Omental fat pad (tissue), 4 donors: Measurements from ENCODE around the gene ZNF598. TPM values are rescaled to one million over a fixed set of nuclear protein-coding genes. Genes with fewer than 3 reads are reported as not detected.
"Not testable (repeated sequence)": the region's sequence is repeated elsewhere in the genome, so short reads cannot be mapped to it uniquely, and the experiment has no call there.

Source experiments
- ATAC-seq: fragments of 150-250 bp; one replicate; pipeline ENCODE4 v1.9.1; 2016; ENCODE audit warnings: mild to moderate bottlenecking, moderate library complexity; ENCODE audit not compliant: low FRiP score
- DNase-seq: peaks from one replicate; pipeline ENCODE4 v3.0.0-alpha.2; 2019; ENCODE audit warnings: low spot score
- CTCF ChIP-seq, 3 donors: fragments of 450-650 bp; IDR thresholded peaks; one replicate each; pipeline ENCODE4 v1.5.1; 2016 to 2017; ENCODE audit warnings: antibody characterized with exemption in 3 of 3, mild to moderate bottlenecking in 3 of 3, moderate library complexity in 2 of 3
- total RNA-seq, 4 donors: library from RNA; depleted of rRNA; stranded (reverse); fragments of >200 nt; gene quantifications; one replicate each; pipeline ENCODE4 v1.1.0, GENCODE V29; 2016

The ZNF598 gene
- total RNA-seq, 4 donors from 2014 or later, result 19.1 to 49.0 (median 24.3) TPM

- ATAC-seq (no peak), DNase-seq (no peak)
- no peak for TF ChIP-seq CTCF (IDR thresholded peaks at IDR 0.05)
Measured at GRCh38 chr16:2019921-2020831, 10.6 kb upstream of the ZNF598 start.

- no peak for TF ChIP-seq CTCF (IDR thresholded peaks at IDR 0.05)
- ATAC-seq (no peak), DNase-seq (no peak)
Measured at GRCh38 chr16:2019518-2019920, 9.9 kb upstream of the ZNF598 start, which contains the start of gene NPW. NPW (plus strand) TSS chr16:2019785.

GRCh38 chr16:2016407-2016922 lies 6.8 kb upstream of the ZNF598 start:
- TF ChIP-seq CTCF (IDR thresholded peaks at IDR 0.05), result no peak
- DNase-seq (no peak), ATAC-seq (no peak)

GRCh38 chr16:2015947-2016208 lies 6.3 kb upstream of the ZNF598 start:
- TF ChIP-seq CTCF (IDR thresholded peaks at IDR 0.05), result no peak
- no peak for ATAC-seq
- DNase-seq, result no peak

GRCh38 chr16:2015117-2015946 lies 5.7 kb upstream of the ZNF598 start:
- no peak for TF ChIP-seq CTCF (IDR thresholded peaks at IDR 0.05)
- DNase-seq (no peak), ATAC-seq (no peak)

- TF ChIP-seq CTCF (IDR thresholded peaks at IDR 0.05), result no peak
- ATAC-seq, result no peak
- DNase-seq, result no peak
Measured at GRCh38 chr16:2013527-2013926, 3.9 kb upstream of the ZNF598 start.

GRCh38 chr16:2011726-2012125 lies 2.1 kb upstream of the ZNF598 start:
- not testable (repeated sequence) for ATAC-seq, DNase-seq
